Placental epithelial cell (primary cell): ENCODE results near the gene STAB2. TPM values are rescaled to one million over a fixed set of nuclear protein-coding genes. Genes with fewer than 3 reads are reported as not detected.

Experiments
- small RNA-seq: library from RNA; depleted of rRNA; stranded (forward); fragments of <200 nt; gene quantifications from one replicate; pipeline ENCODE3, GENCODE V24; 2012
- total RNA-seq: library from RNA; depleted of rRNA; stranded (reverse); fragments of >200 nt; gene quantifications from 2 replicates; pipeline ENCODE4 v1.2.3, GENCODE V29; 2012

STAB2 gene
- not detected in 2 replicates for total RNA-seq

GRCh38 chr12:103586791-103587370 lies at the start of gene STAB2:
Gene STAB2, plus strand, starts transcription at chr12:103587273. Its CDS starts 204 bp downstream, at chr12:103587477.

Small RNA genes within 50 kb of the gene (small RNA-seq; reads per million reads assigned to genes)
- not detected for gene RF00096

Other genes starting within 250 kb of the STAB2 start
- gene C12orf42, start 91.3 kb upstream of the STAB2 start, total RNA-seq = 0.43 and 0.79 TPM in 2 replicates